ENCODE measurements around the gene ATP2A1. TPM values are rescaled to one million over a fixed set of nuclear protein-coding genes. Genes with fewer than 3 reads are reported as not detected.

The ATP2A1 gene
- total RNA-seq, 2 experiments from 2014 or later: 2.8 to 3.4 TPM

DNA sequence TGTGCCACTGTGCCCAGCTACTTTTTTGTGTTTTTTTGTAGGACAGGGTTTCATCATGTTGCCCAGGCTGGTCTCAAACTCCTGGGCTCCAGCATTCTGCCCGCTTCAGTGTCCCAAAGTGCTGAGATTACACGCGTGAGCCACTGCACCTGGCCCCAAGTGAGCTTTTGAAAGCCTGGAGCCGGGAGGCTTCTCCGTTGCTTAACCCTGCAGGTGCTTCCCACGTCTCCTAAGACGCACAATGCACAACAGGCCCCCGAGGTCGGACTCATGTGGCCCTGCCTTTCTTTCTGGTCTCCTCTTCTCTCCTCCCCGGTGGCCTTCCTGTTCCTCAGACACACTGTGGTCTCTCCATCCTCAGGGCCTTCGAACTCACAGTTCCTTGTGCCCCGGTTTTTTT lies 34.3 kb downstream of the ATP2A1 start:
- CTCF ChIA-PET: interaction anchor here (0.6 to 1.1 kb wide), 2 partner anchors 66 to 1819 kb away, joined by 3 to 4 read pairs; no protein-coding TSS in a partner anchor
- no peaks in the 10 kb centered on the region for H3K9me3 Mint-ChIP-seq (ENCODE audit: low read depth)
- no peak overlapping the region for H3K27ac Mint-ChIP-seq
- no peak overlapping the region for H3K4me3 Mint-ChIP-seq
- peaks cover 23% of the 10 kb centered on the region for H3K36me3 Mint-ChIP-seq (ENCODE audit: low read depth)
- POLR2A ChIA-PET: no interaction called here
- ATAC-seq (no peak), DNase-seq (no peak)
- H3K27me3 Mint-ChIP-seq: no peaks in the 10 kb centered on the region
- intact Hi-C loops (cut with DNase I, micrococcal nuclease): no loop called here
- peaks cover 3% of the 10 kb centered on the region for H3K4me1 Mint-ChIP-seq

DNA sequence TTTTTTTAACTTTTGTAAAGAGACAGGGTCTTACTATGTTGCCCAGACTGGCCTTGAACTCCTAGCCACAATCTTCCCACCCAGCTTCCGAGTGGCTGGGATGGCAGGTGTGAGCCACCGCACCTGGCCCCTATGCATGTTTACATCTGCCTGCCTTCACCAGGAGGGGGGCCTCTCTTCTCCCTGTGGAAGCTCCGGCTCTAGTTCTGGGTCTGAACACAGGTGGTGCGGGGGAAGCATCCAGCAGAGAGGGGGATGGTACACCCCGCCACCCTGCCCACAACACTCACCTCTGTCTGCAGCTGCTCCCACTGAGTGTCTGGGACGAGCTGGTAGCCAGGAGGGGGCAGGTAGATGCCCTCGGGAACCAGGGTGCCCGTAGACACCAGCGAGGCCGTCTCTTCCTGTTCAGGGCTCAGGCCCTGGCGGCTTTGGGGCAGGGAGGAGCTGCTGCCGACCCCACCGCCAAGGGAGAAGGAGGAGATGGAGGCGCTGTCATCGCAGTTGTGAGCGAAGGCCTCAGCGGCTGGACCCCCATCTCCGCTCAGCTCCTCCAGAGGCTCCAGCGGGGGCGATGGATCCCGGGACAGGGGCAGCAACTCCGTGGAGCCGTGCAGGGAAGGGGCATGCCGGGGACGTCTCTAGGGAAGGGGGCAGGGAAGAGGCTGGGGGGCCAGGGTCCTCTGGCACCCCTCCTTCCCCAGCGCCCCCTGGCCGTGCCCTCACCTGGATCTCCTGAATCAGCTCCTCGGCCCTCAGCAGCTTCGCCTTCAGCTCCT lies 35.8 kb downstream of the ATP2A1 start:
- peaks cover 24% of the 10 kb centered on the region for H3K36me3 Mint-ChIP-seq (ENCODE audit: low read depth)
- no peak overlapping the region for H3K4me3 Mint-ChIP-seq
- DNase-seq: no peak
- H3K9me3 Mint-ChIP-seq (ENCODE audit: low read depth): no peaks in the 10 kb centered on the region
- no peak for ATAC-seq
- ChIA-PET CTCF (interaction anchor here (0.8 kb wide), 1 partner anchor 267 kb away, joined by 3 read pairs; no protein-coding TSS in a partner anchor), POLR2A (no interaction called here)
- intact Hi-C loops (cut with DNase I, micrococcal nuclease): no loop called here
- peaks cover 3% of the 10 kb centered on the region for H3K4me1 Mint-ChIP-seq
- no peaks in the 10 kb centered on the region for H3K27me3 Mint-ChIP-seq
- H3K27ac Mint-ChIP-seq: no peak overlapping the region

DNA sequence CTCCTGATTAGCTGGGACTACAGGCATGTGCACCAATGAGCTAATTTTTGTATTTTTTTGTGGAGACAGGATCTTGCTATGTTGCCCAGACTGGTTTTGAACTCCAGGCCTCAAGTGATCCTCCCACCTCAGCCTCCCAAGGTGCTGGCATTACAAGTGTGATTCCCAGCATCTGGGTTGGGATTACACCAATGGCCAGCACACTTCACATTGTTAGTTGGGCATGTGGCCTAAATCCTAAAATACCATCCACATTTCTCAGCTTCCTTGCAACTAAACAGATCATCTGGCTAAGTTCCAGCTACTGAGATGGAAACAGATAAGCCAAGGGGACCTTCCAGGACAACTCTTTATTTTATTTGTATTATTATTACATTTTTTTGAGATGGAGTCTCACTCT lies 36.9 kb downstream of the ATP2A1 start:
- POLR2A ChIA-PET: no interaction called here
- CTCF ChIA-PET: interaction anchor here (1.2 to 1.3 kb wide), 2 partner anchors 9 to 59 kb away, joined by 3 read pairs; no protein-coding TSS in a partner anchor
- no peak for ATAC-seq

DNA sequence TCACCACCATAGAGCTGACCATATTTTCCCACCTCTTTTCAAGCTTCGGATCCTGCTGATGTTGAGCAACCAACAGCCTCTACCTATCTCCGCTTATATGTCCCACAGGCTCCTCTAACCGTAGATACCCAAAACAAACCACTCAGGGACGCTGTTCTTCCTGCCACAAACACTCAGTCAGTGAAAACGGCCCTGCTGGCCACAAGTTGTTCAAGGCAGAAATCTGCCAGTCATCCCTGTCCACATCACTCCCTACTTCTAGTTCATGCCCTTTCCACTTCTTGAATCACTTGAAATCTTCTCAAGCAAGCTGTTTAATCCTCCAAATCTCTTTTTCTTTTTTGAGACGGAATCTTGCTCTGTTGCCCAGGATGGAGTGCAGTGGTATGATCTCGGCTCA lies 38.8 kb downstream of the ATP2A1 start:
- Mint-ChIP-seq H3K4me3 (no peak overlapping the region), H3K27me3 (no peaks in the 10 kb centered on the region), H3K27ac (no peak overlapping the region), H3K9me3 (ENCODE audit: low read depth) (no peaks in the 10 kb centered on the region), H3K4me1 (no peaks in the 10 kb centered on the region), H3K36me3 (ENCODE audit: low read depth) (peaks cover 24% of the 10 kb centered on the region)
- CTCF ChIA-PET: interaction anchor here (1.0 kb wide), 1 partner anchor 12 kb away, joined by 3 read pairs; no protein-coding TSS in a partner anchor
- POLR2A ChIA-PET: interaction anchor here (0.6 kb wide), 1 partner anchor 19 kb away, joined by 6 read pairs; no protein-coding TSS in a partner anchor
- ATAC-seq: no peak
- no peak for DNase-seq
- intact Hi-C loops (cut with DNase I, micrococcal nuclease): no loop called here

More for the DNA sequence above, 36.9 kb downstream of the ATP2A1 start:
- Mint-ChIP-seq H3K27me3 (no peaks in the 10 kb centered on the region), H3K36me3 (ENCODE audit: low read depth) (peaks cover 25% of the 10 kb centered on the region), H3K4me3 (no peak overlapping the region), H3K27ac (no peak overlapping the region), H3K9me3 (ENCODE audit: low read depth) (no peaks in the 10 kb centered on the region), H3K4me1 (peaks cover 2% of the 10 kb centered on the region)
- DNase-seq: no peak
- intact Hi-C loops (cut with DNase I, micrococcal nuclease): no loop called here

DNA sequence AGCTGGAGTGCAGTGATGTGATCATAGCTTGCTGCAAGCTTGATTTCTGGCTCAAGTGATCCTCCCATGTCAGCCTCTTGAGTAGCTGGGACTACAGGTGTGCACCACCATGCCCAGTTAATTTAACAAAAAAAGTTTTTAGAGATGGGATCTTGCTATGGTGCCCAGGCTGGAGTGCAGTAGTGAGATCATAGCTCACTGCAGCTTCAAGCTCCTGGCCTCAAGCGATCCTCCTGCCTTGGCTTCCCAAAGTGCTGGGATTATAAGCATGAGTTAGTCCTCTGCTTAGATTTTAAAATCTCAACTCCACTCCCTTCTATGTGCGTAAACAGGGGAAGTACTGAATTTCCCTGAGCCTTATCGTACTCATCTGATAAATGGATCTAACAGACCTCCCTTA lies 40.4 kb downstream of the ATP2A1 start:
- intact Hi-C loops (cut with DNase I, micrococcal nuclease): no loop called here
- Mint-ChIP-seq H3K4me1 (peaks cover 3% of the 10 kb centered on the region), H3K27ac (no peak overlapping the region), H3K4me3 (no peak overlapping the region), H3K27me3 (no peaks in the 10 kb centered on the region), H3K9me3 (ENCODE audit: low read depth) (no peaks in the 10 kb centered on the region), H3K36me3 (ENCODE audit: low read depth) (peaks cover 22% of the 10 kb centered on the region)
- POLR2A ChIA-PET: no interaction called here
- no peak for ATAC-seq
- no peak for DNase-seq
- CTCF ChIA-PET: interaction anchor here (0.6 to 2.1 kb wide), 2 partner anchors 19 to 26 kb away, joined by 3 to 12 read pairs; no protein-coding TSS in a partner anchor

DNA sequence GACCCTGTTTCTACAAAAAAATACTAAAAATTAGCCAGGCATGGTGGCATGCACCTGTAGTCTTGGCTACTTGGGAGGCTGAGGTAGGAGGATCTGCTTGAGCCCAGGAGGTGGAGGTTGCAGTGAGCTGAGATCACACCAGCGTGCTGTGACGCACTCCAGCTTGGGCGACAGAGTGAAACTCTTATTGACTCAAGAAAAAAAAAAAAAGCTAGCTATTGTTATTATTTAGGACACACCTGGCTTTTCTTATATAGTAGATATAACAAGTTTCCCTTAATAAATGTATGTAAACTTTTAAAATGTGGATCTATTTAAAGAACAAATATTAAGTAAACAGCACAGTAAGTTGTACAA lies 44.9 kb downstream of the ATP2A1 start:
- ATAC-seq (no peak), DNase-seq (no peak)
- Mint-ChIP-seq H3K9me3 (ENCODE audit: low read depth) (no peaks in the 10 kb centered on the region), H3K27me3 (no peaks in the 10 kb centered on the region), H3K4me3 (peak overlapping the region; percentile 32), H3K4me1 (peaks cover 14% of the 10 kb centered on the region), H3K36me3 (ENCODE audit: low read depth) (peaks cover 8% of the 10 kb centered on the region), H3K27ac (no peak overlapping the region)
- intact Hi-C loops (cut with DNase I, micrococcal nuclease): loop anchor here (5.0 to 10.0 kb wide), 2 partner anchors 46 to 1142 kb away; partner anchors contain the start of genes ALDOA (in 1 of the 2) and ATP2A1 (in 1 of the 2)
- ChIA-PET POLR2A (interaction anchor here (0.6 to 1.1 kb wide), 3 partner anchors 13 to 71 kb away, joined by 3 to 4 read pairs (median 3); no protein-coding TSS in a partner anchor), CTCF (interaction anchor here (0.7 to 0.9 kb wide), 2 partner anchors 15 to 22 kb away, joined by 4 read pairs; no protein-coding TSS in a partner anchor)

DNA sequence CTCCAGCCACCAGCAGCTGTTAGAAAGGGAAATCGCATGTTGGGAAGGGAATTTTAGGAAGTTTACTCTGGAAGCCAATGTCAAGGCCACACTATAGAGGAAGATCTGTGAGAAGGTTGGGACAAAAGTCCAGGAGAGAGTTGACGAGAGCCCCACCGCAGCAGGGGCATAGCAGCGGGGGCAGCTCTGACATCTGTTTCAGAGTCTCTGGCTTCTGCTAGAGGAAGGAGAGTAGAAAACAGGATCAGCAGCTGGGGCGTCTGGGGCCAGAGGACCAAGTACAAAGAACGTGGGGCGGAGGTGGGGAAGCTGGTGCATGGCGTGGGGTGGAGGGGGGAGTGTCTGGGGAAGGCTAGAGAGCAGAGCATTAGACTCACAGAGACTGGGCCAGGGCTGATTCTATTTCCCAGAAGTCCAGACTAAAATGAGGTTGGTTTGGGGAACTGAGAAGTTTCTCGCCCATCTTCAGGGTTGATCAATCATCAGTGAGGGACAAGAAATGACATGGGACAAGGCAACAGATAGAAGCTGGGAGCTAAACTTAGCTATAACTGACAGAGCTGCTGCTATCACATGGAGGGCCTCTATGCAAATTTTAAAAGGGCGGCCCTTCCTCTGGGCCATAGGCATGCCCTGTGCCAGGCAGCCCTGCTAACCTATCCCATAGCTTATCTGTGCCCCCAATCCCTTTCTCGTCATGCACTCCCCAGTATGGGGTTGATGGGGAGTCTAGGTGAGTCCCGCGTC lies 45.5 kb downstream of the ATP2A1 start:
- Mint-ChIP-seq H3K4me1 (peaks cover 14% of the 10 kb centered on the region), H3K36me3 (ENCODE audit: low read depth) (peaks cover 7% of the 10 kb centered on the region), H3K4me3 (peak overlapping the region; percentile 87), H3K27me3 (no peaks in the 10 kb centered on the region), H3K9me3 (ENCODE audit: low read depth) (no peaks in the 10 kb centered on the region), H3K27ac (peak overlapping the region; percentile 42)
- ChIA-PET POLR2A (interaction anchor here (0.6 to 1.1 kb wide), 2 partner anchors 13 to 70 kb away, joined by 3 read pairs; no protein-coding TSS in a partner anchor), CTCF (interaction anchor here (0.6 to 0.7 kb wide), 2 partner anchors 14 to 50 kb away, joined by 3 to 4 read pairs; no protein-coding TSS in a partner anchor)
- intact Hi-C loops (cut with DNase I, micrococcal nuclease): loop anchor here (5.0 to 10.0 kb wide), 2 partner anchors 47 to 1141 kb away; partner anchors contain the start of genes ALDOA (in 1 of the 2) and ATP2A1 (in 1 of the 2)
- ATAC-seq (no peak), DNase-seq (no peak)

DNA sequence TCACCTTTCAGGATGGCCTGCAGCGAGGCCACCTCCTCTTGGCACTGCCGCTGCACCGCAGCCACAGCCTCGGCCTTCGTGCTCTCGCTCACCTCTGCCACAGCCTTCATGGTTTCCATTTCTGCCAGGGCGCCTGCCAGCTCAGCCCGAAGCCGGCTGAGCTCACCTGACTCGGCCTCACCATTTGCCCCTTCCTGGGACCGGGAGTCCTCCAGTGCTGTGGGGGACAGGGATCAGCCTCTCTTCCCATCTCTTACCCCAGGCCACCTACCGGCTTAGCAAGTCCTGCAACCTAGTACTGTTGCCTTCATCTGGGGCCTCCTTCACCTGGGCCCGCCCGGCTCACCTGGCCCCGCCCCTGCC lies 46.1 kb downstream of the ATP2A1 start:
- CTCF ChIA-PET: no interaction called here
- peak overlapping the region; percentile 87 for H3K4me3 Mint-ChIP-seq
- H3K4me1 Mint-ChIP-seq: peaks cover 14% of the 10 kb centered on the region
- DNase-seq: no peak
- H3K9me3 Mint-ChIP-seq (ENCODE audit: low read depth): no peaks in the 10 kb centered on the region
- intact Hi-C loops (cut with DNase I, micrococcal nuclease): loop anchor here (5.0 to 10.0 kb wide), 2 partner anchors 47 to 1140 kb away; partner anchors contain the start of genes ALDOA (in 1 of the 2) and ATP2A1 (in 1 of the 2)
- H3K27me3 Mint-ChIP-seq: no peaks in the 10 kb centered on the region
- peaks cover 7% of the 10 kb centered on the region for H3K36me3 Mint-ChIP-seq (ENCODE audit: low read depth)
- POLR2A ChIA-PET: interaction anchor here (1.1 kb wide), 1 partner anchor 12 kb away, joined by 3 read pairs; no protein-coding TSS in a partner anchor
- ATAC-seq: no peak
- peak overlapping the region; percentile 42 for H3K27ac Mint-ChIP-seq

DNA sequence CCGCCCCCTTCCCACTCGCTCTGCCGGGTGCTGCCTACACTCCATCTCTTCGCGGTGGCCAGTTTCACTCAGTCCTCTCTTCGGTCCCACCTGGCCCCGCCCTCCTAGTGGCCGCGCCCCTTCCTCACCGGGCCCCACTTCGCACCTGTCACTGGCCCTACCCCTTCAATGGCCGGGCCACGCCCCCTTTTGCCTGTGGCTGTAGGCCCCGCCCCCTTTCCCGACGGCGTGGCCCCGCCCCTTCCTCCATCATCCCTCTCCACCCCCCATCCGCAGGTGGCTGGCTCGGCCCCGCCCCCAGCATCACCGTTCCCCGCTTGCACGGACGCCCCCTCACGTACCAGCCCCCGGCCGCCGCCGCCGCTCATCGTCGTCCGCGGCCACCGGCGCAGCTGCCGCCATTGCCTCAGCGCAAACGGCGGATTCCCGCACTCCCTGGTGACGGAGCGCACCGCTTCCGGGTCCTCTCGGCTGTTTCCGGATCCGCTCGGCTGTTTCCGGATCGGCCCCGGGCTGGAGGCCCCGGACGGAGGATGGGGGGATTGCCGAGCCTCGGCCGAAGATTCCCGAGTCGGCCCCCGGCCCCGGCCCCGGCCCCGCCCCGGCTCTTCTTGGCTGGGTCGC lies 46.6 kb downstream of the ATP2A1 start, which contains the start of gene RABEP2:
Gene RABEP2, minus strand, starts transcription at position 477 of the 624 bp plus-strand sequence. Its CDS starts 75 bp downstream, at position 402.
- Mint-ChIP-seq H3K9me3 (ENCODE audit: low read depth) (no peaks in the 10 kb centered on the region), H3K27me3 (no peaks in the 10 kb centered on the region), H3K4me3 (peak within 1 kb of the TSS; percentile 87), H3K36me3 (ENCODE audit: low read depth) (peaks cover 4% of the 10 kb centered on the region), H3K4me1 (peaks cover 14% of the 10 kb centered on the region), H3K27ac (peak within 1 kb of the TSS; percentile 96)
- POLR2A ChIA-PET: no interaction called here
- DNase-seq: peak; percentile 99
- CTCF ChIA-PET: no interaction called here
- ATAC-seq: peak; percentile 93
- intact Hi-C loops (cut with DNase I, micrococcal nuclease): loop anchor here (1.0 to 10.0 kb wide), 12 partner anchors 11 to 1140 kb away; partner anchors contain the start of genes SH2B1 (in 2 of the 2), ALDOA (in 1 of the 2), ATP2A1 (in 1 of the 2) and NFATC2IP (in 1 of the 2)

DNA sequence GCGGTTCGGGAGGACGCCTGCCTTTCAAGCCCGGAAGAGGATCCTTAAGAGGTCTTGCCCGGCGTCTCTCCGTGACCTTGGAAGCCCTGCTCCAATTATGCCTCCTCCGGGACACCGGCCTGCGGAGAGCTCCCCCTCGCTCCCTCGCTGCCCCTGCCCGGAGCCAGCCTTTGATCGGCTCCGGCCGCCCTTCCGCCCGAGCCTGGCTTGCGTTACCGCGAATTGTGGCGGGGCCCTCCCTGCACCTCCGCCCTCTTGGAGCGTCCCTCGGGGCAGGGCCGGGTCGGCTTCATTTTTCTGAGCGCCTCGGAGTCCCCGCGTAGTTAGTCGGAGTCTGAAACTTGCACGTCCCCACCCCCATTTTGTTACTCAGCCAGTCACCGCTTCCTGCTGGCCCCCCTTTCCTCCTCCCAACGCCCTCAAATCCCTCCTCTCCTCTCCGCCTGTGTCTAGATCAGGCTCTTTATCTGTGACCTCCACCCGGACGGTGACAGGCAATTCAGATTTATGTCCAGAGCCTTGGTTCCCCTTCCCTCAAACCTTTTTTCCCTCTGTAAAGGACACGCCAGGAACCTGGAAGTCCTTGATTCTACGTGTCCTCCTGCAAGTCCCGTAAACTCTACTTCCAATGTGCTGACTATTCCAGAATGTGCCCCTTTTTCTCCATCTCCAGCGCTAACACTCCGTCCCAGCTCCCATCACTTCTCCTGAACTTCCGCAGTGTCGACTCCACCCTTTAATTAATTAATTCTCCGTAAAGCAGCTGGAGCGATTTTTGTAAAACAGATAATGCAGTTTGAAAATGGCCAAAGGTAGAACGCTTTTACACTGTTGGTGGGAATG lies 47.3 kb downstream of the ATP2A1 start:
- H3K4me3 Mint-ChIP-seq: peak overlapping the region; percentile 87
- POLR2A ChIA-PET: no interaction called here
- DNase-seq (peak; percentile 92), ATAC-seq (peak; percentile 74)
- H3K4me1 Mint-ChIP-seq: peaks cover 16% of the 10 kb centered on the region
- peak overlapping the region; percentile 96 for H3K27ac Mint-ChIP-seq
- CTCF ChIA-PET: interaction anchor here (1.8 to 2.4 kb wide), 2 partner anchors 11 to 19 kb away, joined by 7 to 10 read pairs; no protein-coding TSS in a partner anchor
- H3K27me3 Mint-ChIP-seq: no peaks in the 10 kb centered on the region
- peaks cover 3% of the 10 kb centered on the region for H3K36me3 Mint-ChIP-seq (ENCODE audit: low read depth)
- intact Hi-C loops (cut with DNase I, micrococcal nuclease): loop anchor here (1.0 to 10.0 kb wide), 11 partner anchors 11 to 1139 kb away; partner anchors contain the start of genes SH2B1 (in 2 of the 2), ALDOA (in 1 of the 2), NFATC2IP (in 1 of the 2) and SGF29 (in 1 of the 2)
- no peaks in the 10 kb centered on the region for H3K9me3 Mint-ChIP-seq (ENCODE audit: low read depth)
